CD4-positive, CD25-positive, alpha-beta regulatory T cell (primary cell): ENCODE results near the gene LHX6. TPM values are rescaled to one million over a fixed set of nuclear protein-coding genes. Genes with fewer than 3 reads are reported as not detected.
A peak's percentile ranks its signal among the peaks of the same experiment; 100 is the strongest.

Source experiments
- ATAC-seq, 2 donors: fragments of 150-1000 bp; cut with Tn5 transposase; one replicate each; pipeline ENCODE4 v1.10.0; 2021; ENCODE audit warnings: low read depth in 2 of 2, moderate number of reproducible peaks in 2 of 2, moderate library complexity in 1 of 2
- DNase-seq, 3 donors: peaks; one replicate each; pipeline versions ENCODE4 v3.0.0 to v3.0.0-alpha.2; 2012 to 2022; ENCODE audit warnings: mixed read lengths in 1 of 3
- H3K27ac ChIP-seq: one replicate; pipeline ENCODE4 v1.7.0; 2013; ENCODE audit warnings: mild to moderate bottlenecking, low read length; ENCODE audit not compliant: insufficient read depth, poor library complexity, severe bottlenecking
- H3K27me3 ChIP-seq: one replicate; pipeline ENCODE4 v1.7.0; 2013; ENCODE audit warnings: low read length; ENCODE audit not compliant: control insufficient read depth, insufficient read depth
- H3K36me3 ChIP-seq: one replicate; pipeline ENCODE4 v1.7.0; 2013; ENCODE audit warnings: mild to moderate bottlenecking, low read length, moderate library complexity; ENCODE audit not compliant: control insufficient read depth, insufficient read depth
- H3K4me1 ChIP-seq: 2 replicates; pipeline ENCODE4 v1.7.0; 2013; ENCODE audit warnings: mild to moderate bottlenecking, low read length; ENCODE audit not compliant: insufficient read depth, control insufficient read depth, poor library complexity, severe bottlenecking
- H3K4me3 ChIP-seq: one replicate; pipeline ENCODE4 v1.7.0; 2013; ENCODE audit warnings: low read depth, mild to moderate bottlenecking, low read length, moderate library complexity
- H3K9me3 ChIP-seq, 2 experiments: 1 replicate in 1 of 2; 2 replicates in 1 of 2; pipeline ENCODE4 v1.7.0; 2013; ENCODE audit warnings: low read length in 2 of 2, mild to moderate bottlenecking in 1 of 2, moderate library complexity in 1 of 2; ENCODE audit not compliant: control insufficient read depth in 2 of 2
- H3K27ac Mint-ChIP-seq, 3 donors: one replicate each; pipeline ENCODE4 v1.8.0; 2020 to 2022; ENCODE audit warnings: mild to moderate bottlenecking in 3 of 3, mixed read lengths in 3 of 3, moderate library complexity in 2 of 3
- H3K27me3 Mint-ChIP-seq: one replicate; pipeline ENCODE4 v1.8.0; 2022; ENCODE audit warnings: mild to moderate bottlenecking, mixed read lengths
- H3K36me3 Mint-ChIP-seq: one replicate; pipeline ENCODE4 v1.8.0; 2020; ENCODE audit warnings: mixed read lengths
- H3K4me1 Mint-ChIP-seq, 4 donors: one replicate each; pipeline ENCODE4 v1.8.0; 2020 to 2022; ENCODE audit warnings: mixed read lengths in 4 of 4, mild to moderate bottlenecking in 1 of 4
- H3K4me3 Mint-ChIP-seq, 4 donors: one replicate each; pipeline ENCODE4 v1.8.0; 2020 to 2022; ENCODE audit warnings: mild to moderate bottlenecking in 4 of 4, mixed read lengths in 4 of 4, moderate library complexity in 3 of 4
- H3K9me3 Mint-ChIP-seq, 7 donors: one replicate each; pipeline ENCODE4 v1.8.0; 2020 to 2022; ENCODE audit warnings: mixed read lengths in 7 of 7, mild to moderate bottlenecking in 3 of 7, moderate library complexity in 2 of 7
- polyA plus RNA-seq, 4 donors: library from polyadenylated mRNA; unstranded; fragments of 300-500 nt; fragmentation: Illumina TruSeq; gene quantifications; one replicate each; pipeline ENCODE4 v1.2.3, GENCODE V29; 2021
- total RNA-seq: library from RNA; stranded (reverse); gene quantifications from one replicate; pipeline ENCODE4 v1.2.3, GENCODE V29; 2022

LHX6 gene
- total and polyA plus RNA-seq, 5 donors from 2014 or later: not detected

GRCh38 chr9:122213102-122213588, 15.6 kb downstream of the LHX6 start:
- Mint-ChIP-seq H3K4me1 (peaks cover 0 to 13% (median 2%) of the 10 kb centered on the region in 4 donors), H3K4me3 (peak overlapping the region in 3 of 4 donors; percentile 8 to 70 (median 66)), H3K27ac (no peak overlapping the region), H3K36me3 (peaks cover 2% of the 10 kb centered on the region), H3K27me3 (peaks cover 70% of the 10 kb centered on the region), H3K9me3 (peaks cover 0 to 6% (median 0%) of the 10 kb centered on the region in 7 donors)
- H3K36me3 ChIP-seq: no peaks in the 10 kb centered on the region
- peaks cover 14% of the 10 kb centered on the region for H3K4me1 ChIP-seq
- H3K27ac ChIP-seq: no peak overlapping the region
- no peak overlapping the region for H3K4me3 ChIP-seq
- no peaks in the 10 kb centered on the region for H3K9me3 ChIP-seq
- ATAC-seq (no peak), DNase-seq (no peak)
- peaks cover 40% of the 10 kb centered on the region for H3K27me3 ChIP-seq

GRCh38 chr9:122212473-122213004, 16.2 kb downstream of the LHX6 start:
- DNase-seq: no peak
- peaks cover 69% of the 10 kb centered on the region for H3K27me3 Mint-ChIP-seq
- H3K4me1 ChIP-seq: peaks cover 14% of the 10 kb centered on the region
- H3K4me1 Mint-ChIP-seq: peaks cover 0 to 11% (median 2%) of the 10 kb centered on the region in 4 donors
- H3K36me3 ChIP-seq: no peaks in the 10 kb centered on the region
- peak overlapping the region in 2 of 4 donors; percentile 66 to 70 for H3K4me3 Mint-ChIP-seq
- no peak overlapping the region for H3K27ac Mint-ChIP-seq
- peaks cover 0 to 6% (median 0%) of the 10 kb centered on the region in 7 donors for H3K9me3 Mint-ChIP-seq
- no peak overlapping the region for H3K4me3 ChIP-seq
- H3K9me3 ChIP-seq: no peaks in the 10 kb centered on the region
- peaks cover 34% of the 10 kb centered on the region for H3K27me3 ChIP-seq
- no peak for ATAC-seq
- no peaks in the 10 kb centered on the region for H3K36me3 Mint-ChIP-seq
- no peak overlapping the region for H3K27ac ChIP-seq

- no peak overlapping the region for H3K27ac Mint-ChIP-seq
- Histone ChIP-seq H3K9me3 (no peaks in the 10 kb centered on the region), H3K27me3 (peaks cover 19% of the 10 kb centered on the region)
Measured at GRCh38 chr9:122209451-122209850, 19.3 kb downstream of the LHX6 start.

GRCh38 chr9:122207096-122207495, 21.7 kb downstream of the LHX6 start:
- ATAC-seq (no peak), DNase-seq (no peak)
- no peaks in the 10 kb centered on the region for H3K4me1 Mint-ChIP-seq
- H3K9me3 ChIP-seq: no peaks in the 10 kb centered on the region
- H3K4me3 Mint-ChIP-seq: no peak overlapping the region
- H3K36me3 Mint-ChIP-seq: no peaks in the 10 kb centered on the region
- peaks cover 8% of the 10 kb centered on the region for H3K27me3 ChIP-seq
- peaks cover 0 to 1% (median 0%) of the 10 kb centered on the region in 7 donors for H3K9me3 Mint-ChIP-seq
- H3K27ac ChIP-seq: no peak overlapping the region
- no peaks in the 10 kb centered on the region for H3K36me3 ChIP-seq
- H3K27ac Mint-ChIP-seq: no peak overlapping the region
- H3K4me3 ChIP-seq: no peak overlapping the region
- H3K27me3 Mint-ChIP-seq: peaks cover 31% of the 10 kb centered on the region
- no peaks in the 10 kb centered on the region for H3K4me1 ChIP-seq

More at GRCh38 chr9:122209451-122209850, 19.3 kb downstream of the LHX6 start:
- no peak overlapping the region for H3K4me3 Mint-ChIP-seq
- no peaks in the 10 kb centered on the region for H3K36me3 Mint-ChIP-seq
- Histone ChIP-seq H3K27ac (no peak overlapping the region), H3K4me1 (peaks cover 14% of the 10 kb centered on the region), H3K36me3 (no peaks in the 10 kb centered on the region), H3K4me3 (no peak overlapping the region)
- no peak for DNase-seq
- H3K9me3 Mint-ChIP-seq: peaks cover 0 to 6% (median 0%) of the 10 kb centered on the region in 7 donors
- H3K27me3 Mint-ChIP-seq: peaks cover 49% of the 10 kb centered on the region
- ATAC-seq: no peak
- peaks cover 0 to 10% (median 2%) of the 10 kb centered on the region in 4 donors for H3K4me1 Mint-ChIP-seq

GRCh38 chr9:122206118-122207046, 22.4 kb downstream of the LHX6 start:
- H3K9me3 Mint-ChIP-seq: peaks cover 0 to 1% (median 0%) of the 10 kb centered on the region in 7 donors
- no peaks in the 10 kb centered on the region for H3K4me1 Mint-ChIP-seq
- H3K27ac Mint-ChIP-seq: no peak overlapping the region
- H3K36me3 ChIP-seq: no peaks in the 10 kb centered on the region
- no peaks in the 10 kb centered on the region for H3K9me3 ChIP-seq
- H3K27ac ChIP-seq: no peak overlapping the region
- ATAC-seq (no peak), DNase-seq (no peak)
- no peak overlapping the region for H3K4me3 ChIP-seq
- H3K4me1 ChIP-seq: no peaks in the 10 kb centered on the region
- no peaks in the 10 kb centered on the region for H3K36me3 Mint-ChIP-seq
- no peak overlapping the region for H3K4me3 Mint-ChIP-seq
- peaks cover 24% of the 10 kb centered on the region for H3K27me3 Mint-ChIP-seq
- peaks cover 2% of the 10 kb centered on the region for H3K27me3 ChIP-seq

- H3K4me3 Mint-ChIP-seq: no peak overlapping the region
- no peak overlapping the region for H3K4me3 ChIP-seq
- H3K36me3 Mint-ChIP-seq: no peaks in the 10 kb centered on the region
- H3K27me3 Mint-ChIP-seq: peaks cover 19% of the 10 kb centered on the region
- H3K4me1 ChIP-seq: no peaks in the 10 kb centered on the region
- no peak for ATAC-seq
- no peak overlapping the region for H3K27ac ChIP-seq
- H3K9me3 ChIP-seq: no peaks in the 10 kb centered on the region
- no peaks in the 10 kb centered on the region for H3K4me1 Mint-ChIP-seq
- peak overlapping the region in 1 of 3 donors; percentile 47 for H3K27ac Mint-ChIP-seq
- peaks cover 0 to 1% (median 0%) of the 10 kb centered on the region in 7 donors for H3K9me3 Mint-ChIP-seq
- no peaks in the 10 kb centered on the region for H3K27me3 ChIP-seq
- H3K36me3 ChIP-seq: no peaks in the 10 kb centered on the region
- DNase-seq: no peak
Measured at GRCh38 chr9:122205176-122205575, 23.6 kb downstream of the LHX6 start.

- DNase-seq: no peak
- Mint-ChIP-seq H3K4me1 (no peaks in the 10 kb centered on the region), H3K9me3 (peaks cover 0 to 1% (median 0%) of the 10 kb centered on the region in 7 donors)
Measured at GRCh38 chr9:122204491-122204890, 24.3 kb downstream of the LHX6 start.

More at GRCh38 chr9:122204491-122204890, 24.3 kb downstream of the LHX6 start:
- Histone ChIP-seq H3K27ac (no peak overlapping the region), H3K4me1 (no peaks in the 10 kb centered on the region), H3K4me3 (no peak overlapping the region), H3K27me3 (no peaks in the 10 kb centered on the region), H3K9me3 (no peaks in the 10 kb centered on the region), H3K36me3 (no peaks in the 10 kb centered on the region)
- peaks cover 21% of the 10 kb centered on the region for H3K27me3 Mint-ChIP-seq
- no peak for ATAC-seq
- no peaks in the 10 kb centered on the region for H3K36me3 Mint-ChIP-seq
- H3K27ac Mint-ChIP-seq: no peak overlapping the region
- no peak overlapping the region for H3K4me3 Mint-ChIP-seq
